ENCODE data around the gene COL10A1.

The COL10A1 gene

DNA sequence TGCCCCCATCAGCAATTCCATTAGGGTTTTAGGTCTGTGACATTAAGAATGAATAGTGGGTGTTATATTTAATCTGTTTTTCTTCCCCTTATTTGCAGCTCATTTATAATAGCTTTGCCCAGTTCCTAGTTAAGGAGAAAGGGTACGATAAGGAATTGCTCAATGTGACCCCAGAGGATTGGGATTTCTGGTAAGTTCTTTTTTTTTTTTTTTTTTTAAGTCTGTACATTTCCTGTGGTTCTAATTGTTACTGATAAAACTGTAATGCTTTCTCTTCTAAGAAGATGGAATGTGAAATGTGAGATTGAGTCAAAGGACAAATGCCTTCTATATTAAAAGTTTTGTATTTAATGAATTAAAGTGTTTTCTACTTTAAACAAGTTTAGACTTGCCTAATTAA lies 19.8 kb downstream of the COL10A1 start:
- no peak overlapping the region for H3K4me3 ChIP-seq (ENCODE audit: low read depth, low read length)
- no peak for DNase-seq (ENCODE audit: low read depth)
- TF ChIP-seq, protein P1, sequence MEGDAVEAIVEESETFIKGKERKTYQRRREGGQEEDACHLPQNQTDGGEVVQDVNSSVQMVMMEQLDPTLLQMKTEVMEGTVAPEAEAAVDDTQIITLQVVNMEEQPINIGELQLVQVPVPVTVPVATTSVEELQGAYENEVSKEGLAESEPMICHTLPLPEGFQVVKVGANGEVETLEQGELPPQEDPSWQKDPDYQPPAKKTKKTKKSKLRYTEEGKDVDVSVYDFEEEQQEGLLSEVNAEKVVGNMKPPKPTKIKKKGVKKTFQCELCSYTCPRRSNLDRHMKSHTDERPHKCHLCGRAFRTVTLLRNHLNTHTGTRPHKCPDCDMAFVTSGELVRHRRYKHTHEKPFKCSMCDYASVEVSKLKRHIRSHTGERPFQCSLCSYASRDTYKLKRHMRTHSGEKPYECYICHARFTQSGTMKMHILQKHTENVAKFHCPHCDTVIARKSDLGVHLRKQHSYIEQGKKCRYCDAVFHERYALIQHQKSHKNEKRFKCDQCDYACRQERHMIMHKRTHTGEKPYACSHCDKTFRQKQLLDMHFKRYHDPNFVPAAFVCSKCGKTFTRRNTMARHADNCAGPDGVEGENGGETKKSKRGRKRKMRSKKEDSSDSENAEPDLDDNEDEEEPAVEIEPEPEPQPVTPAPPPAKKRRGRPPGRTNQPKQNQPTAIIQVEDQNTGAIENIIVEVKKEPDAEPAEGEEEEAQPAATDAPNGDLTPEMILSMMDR (IDR thresholded peaks at IDR 0.05; ENCODE audit: low read depth, low read length), result no peak
- TF ChIP-seq POLR2A (IDR thresholded peaks at IDR 0.05; ENCODE audit: extremely low read depth, insufficient read length), result no peak
- no peak for TF ChIP-seq MYC (IDR thresholded peaks at IDR 0.05; ENCODE audit: low read depth, low read length)
- TF ChIP-seq, protein P2, sequence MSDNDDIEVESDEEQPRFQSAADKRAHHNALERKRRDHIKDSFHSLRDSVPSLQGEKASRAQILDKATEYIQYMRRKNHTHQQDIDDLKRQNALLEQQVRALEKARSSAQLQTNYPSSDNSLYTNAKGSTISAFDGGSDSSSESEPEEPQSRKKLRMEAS (IDR thresholded peaks at IDR 0.05; ENCODE audit: low read depth, low read length), result no peak

- TF ChIP-seq, protein P1 (IDR thresholded peaks at IDR 0.05; ENCODE audit: low read depth, low read length), result no peak
- TF ChIP-seq POLR2A (IDR thresholded peaks at IDR 0.05; ENCODE audit: extremely low read depth, insufficient read length) (no peak), MYC (IDR thresholded peaks at IDR 0.05; ENCODE audit: low read depth, low read length) (no peak)
- TF ChIP-seq, protein P2 (IDR thresholded peaks at IDR 0.05; ENCODE audit: low read depth, low read length), result no peak
- no peak for DNase-seq (ENCODE audit: low read depth)
- H3K4me3 ChIP-seq (ENCODE audit: low read depth, low read length), result no peak overlapping the region
These were observed 20.7 kb downstream of the COL10A1 start for GRCh38 chr6:116105247-116105646.

DNA sequence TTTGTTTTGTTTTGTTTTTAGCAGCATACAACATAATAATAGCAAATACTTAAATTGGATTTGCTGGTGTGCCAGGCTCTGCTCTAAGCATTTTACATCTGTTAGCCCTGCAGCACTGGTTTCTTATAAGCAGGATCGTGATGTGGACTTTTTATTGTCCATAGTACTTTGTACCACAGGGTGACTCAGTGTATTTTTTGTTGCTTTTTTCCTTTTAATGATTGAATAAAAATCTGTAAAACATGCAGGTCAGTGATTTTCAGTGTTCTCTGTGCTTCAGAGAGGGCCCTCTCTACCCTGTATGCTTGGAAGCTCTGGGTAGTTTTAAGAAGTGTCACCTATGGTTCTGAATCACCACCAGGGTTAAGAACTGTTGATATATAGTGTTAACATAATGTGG lies 21.3 kb downstream of the COL10A1 start:
- no peak overlapping the region for H3K4me3 ChIP-seq (ENCODE audit: low read depth, low read length)
- TF ChIP-seq MYC (IDR thresholded peaks at IDR 0.05; ENCODE audit: low read depth, low read length) (no peak), POLR2A (IDR thresholded peaks at IDR 0.05; ENCODE audit: extremely low read depth, insufficient read length) (no peak)
- TF ChIP-seq, protein P2 (IDR thresholded peaks at IDR 0.05; ENCODE audit: low read depth, low read length), result no peak
- TF ChIP-seq, protein P1 (IDR thresholded peaks at IDR 0.05; ENCODE audit: low read depth, low read length), result no peak
- no peak for DNase-seq (ENCODE audit: low read depth)

DNA sequence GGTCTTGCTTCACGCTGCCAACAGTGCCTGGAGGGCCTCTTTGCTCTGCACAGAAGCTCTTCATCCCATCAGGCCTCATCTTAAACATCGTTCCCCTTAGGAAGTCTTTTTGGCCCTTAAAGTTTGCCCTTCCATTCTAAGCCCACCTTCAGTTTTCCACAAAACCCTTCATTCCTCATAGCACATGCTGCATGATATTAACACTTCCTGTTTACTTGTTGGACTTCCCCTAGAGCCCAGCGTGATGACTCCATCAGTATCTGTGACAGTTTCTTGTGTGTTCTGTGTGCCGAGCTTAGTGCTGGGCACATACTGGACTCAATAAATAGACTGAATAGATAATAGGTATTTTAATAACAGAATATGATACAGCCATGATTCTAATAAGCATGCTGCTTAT lies 23.1 kb downstream of the COL10A1 start:
- H3K4me3 ChIP-seq (ENCODE audit: low read depth, low read length), result no peak overlapping the region
- peak; percentile 26 for DNase-seq (ENCODE audit: low read depth)
- TF ChIP-seq, protein P1 (IDR thresholded peaks at IDR 0.05; ENCODE audit: low read depth, low read length), result no peak
- TF ChIP-seq POLR2A (IDR thresholded peaks at IDR 0.05; ENCODE audit: extremely low read depth, insufficient read length), result no peak
- no peak for TF ChIP-seq MYC (IDR thresholded peaks at IDR 0.05; ENCODE audit: low read depth, low read length)
- TF ChIP-seq, protein P2 (IDR thresholded peaks at IDR 0.05; ENCODE audit: low read depth, low read length), result no peak

- DNase-seq (ENCODE audit: low read depth), result peak; percentile 19
- peak overlapping the region; percentile 68 for H3K4me3 ChIP-seq (ENCODE audit: low read depth, low read length)
- TF ChIP-seq, protein P2 (IDR thresholded peaks at IDR 0.05; ENCODE audit: low read depth, low read length), result no peak
- TF ChIP-seq MYC (IDR thresholded peaks at IDR 0.05; ENCODE audit: low read depth, low read length) (no peak), POLR2A (IDR thresholded peaks at IDR 0.05; ENCODE audit: extremely low read depth, insufficient read length) (no peak)
- TF ChIP-seq, protein P1 (IDR thresholded peaks at IDR 0.05; ENCODE audit: low read depth, low read length), result no peak
These were observed 24.1 kb downstream of the COL10A1 start for GRCh38 chr6:116101790-116102189.

Measured in NB4 (cell line).